ENCODE measurements around the gene ANKRD13B. TPM values are rescaled to one million over a fixed set of nuclear protein-coding genes. Genes with fewer than 3 reads are reported as not detected.
A peak's percentile ranks its signal among the peaks of the same experiment; 100 is the strongest.

Gene ANKRD13B
- polyA plus RNA-seq, 2 of the 4 experiments (the other 2 are of a cell fraction), result 4.5 to 17.8 TPM

GRCh38 chr17:29614349-29615047 lies 21.6 kb downstream of the ANKRD13B start (continued):
- TF ChIP-seq POLR2AphosphoS2 (conservative IDR thresholded peaks at IDR 0.05; ENCODE audit: low read length), result no peak
- no peak for TF ChIP-seq FOSL2 (IDR thresholded peaks at IDR 0.05)
- no peak for TF ChIP-seq FOSL2 (CRISPR knock-in tag; IDR thresholded peaks at IDR 0.05)
- no peak for TF ChIP-seq BHLHE40 (IDR thresholded peaks at IDR 0.05; ENCODE audit: low read depth, low read length)

GRCh38 chr17:29615048-29615385 lies 22.1 kb downstream of the ANKRD13B start:
- WGBS (ENCODE audit: missing lambda C conversion rate), result 87% methylated on average over 15 of the region's 15 CpGs
- Histone ChIP-seq H3K9me3 (no peaks in the 10 kb centered on the region), H3K4me1 (peaks cover 39% of the 10 kb centered on the region), H3K4me2 (peak overlapping the region; percentile 55; the same call in 1 of the 3 replicates), H3K4me3 (no peak overlapping the region), H3K27ac (no peak overlapping the region)
- ChIA-PET POLR2A (no interaction called here), CTCF (interaction anchor here (1.7 to 23.2 kb wide), 7 partner anchors 12 to 466 kb away, joined by 4 to 447 read pairs (median 52); partner anchors contain the start of genes ABHD15, ANKRD13B and TP53I13)
- TF ChIP-seq ATOH8 (CRISPR knock-in tag; IDR thresholded peaks at IDR 0.05; ENCODE audit: low read depth) (no peak), HES2 (IDR thresholded peaks at IDR 0.05) (no peak), HEYL (CRISPR knock-in tag; IDR thresholded peaks at IDR 0.05) (no peak), GATA3 (IDR thresholded peaks at IDR 0.05; ENCODE audit: borderline replicate concordance) (no peak), HDAC2 (IDR thresholded peaks at IDR 0.05) (no peak), HMGXB4 (CRISPR knock-in tag; IDR thresholded peaks at IDR 0.05; ENCODE audit: borderline replicate concordance) (no peak), MYC (IDR thresholded peaks at IDR 0.05; ENCODE audit: borderline replicate concordance, low read length) (no peak), RAD21 (conservative IDR thresholded peaks at IDR 0.05 in 1 of 2, IDR thresholded peaks at IDR 0.05 in 1 of 2) (no peak), SMC3 (IDR thresholded peaks at IDR 0.05) (no peak)
- ATAC-seq, result no peak
- no peak for FAIRE-seq
- no peak for DNase-seq (ENCODE audit: low read depth in 1 of 2, low spot score in 1 of 2)

GRCh38 chr17:29615492-29616299 lies 22.8 kb downstream of the ANKRD13B start:
- whole genome bisulfite sequencing (ENCODE audit: missing lambda C conversion rate), result 65% methylated on average over 45 of the region's 74 CpGs
- FAIRE-seq, result no peak

More at GRCh38 chr17:29615492-29616299, 22.8 kb downstream of the ANKRD13B start:
- Histone ChIP-seq H3K4me3 (no peak overlapping the region), H3K4me1 (peaks cover 45% of the 10 kb centered on the region), H3K9me3 (no peaks in the 10 kb centered on the region), H3K27ac (peak overlapping the region in 1 of 2 experiments; percentile 18; a peak in 1 of 6 replicates), H3K4me2 (peak overlapping the region; percentile 55)
- TF ChIP-seq E2F6 (IDR thresholded peaks at IDR 0.05; ENCODE audit: borderline replicate concordance, low read depth), result no peak
- TF ChIP-seq NR3C1 (IDR thresholded peaks at IDR 0.05), result no peak
- TF ChIP-seq CEBPB (IDR thresholded peaks at IDR 0.05), result no peak
- no peak for TF ChIP-seq CBX8 (IDR thresholded peaks at IDR 0.05)
- TF ChIP-seq JUN (IDR thresholded peaks at IDR 0.05), result no peak
- TF ChIP-seq BHLHE40 (IDR thresholded peaks at IDR 0.05; ENCODE audit: low read depth, low read length), result no peak
- no peak for TF ChIP-seq MAFK (IDR thresholded peaks at IDR 0.05; ENCODE audit: partially characterized antibody)
- no peak for TF ChIP-seq HOXA7 (CRISPR knock-in tag; IDR thresholded peaks at IDR 0.05)
- TF ChIP-seq HEYL (CRISPR knock-in tag; IDR thresholded peaks at IDR 0.05), result no peak
- no peak for TF ChIP-seq ZSCAN20 (CRISPR knock-in tag; IDR thresholded peaks at IDR 0.05)
- no peak for TF ChIP-seq ZC3H11A (IDR thresholded peaks at IDR 0.05)
- ATAC-seq (peak in 1 of 2 experiments; percentile 62; a peak in 3 of 6 replicates), DNase-seq (ENCODE audit: low read depth in 1 of 2, low spot score in 1 of 2) (peak; percentile 73 to 74)
- POLR2A ChIA-PET, result interaction anchor here (0.6 kb wide), 1 partner anchor 24 kb away, joined by 3 read pairs; no protein-coding TSS in a partner anchor
- CTCF ChIA-PET, result interaction anchor here (0.8 to 23.2 kb wide), 13 partner anchors 10 to 478 kb away, joined by 3 to 447 read pairs (median 12); partner anchors contain the start of genes ABHD15, ANKRD13B and TP53I13
